ENCODE measurements around the gene TMEM91. TPM values are rescaled to one million over a fixed set of nuclear protein-coding genes. Genes with fewer than 3 reads are reported as not detected.

Gene TMEM91
- polyA plus RNA-seq, 1 of the 3 experiments (the other 2 are of a cell fraction): 5.7 TPM

DNA sequence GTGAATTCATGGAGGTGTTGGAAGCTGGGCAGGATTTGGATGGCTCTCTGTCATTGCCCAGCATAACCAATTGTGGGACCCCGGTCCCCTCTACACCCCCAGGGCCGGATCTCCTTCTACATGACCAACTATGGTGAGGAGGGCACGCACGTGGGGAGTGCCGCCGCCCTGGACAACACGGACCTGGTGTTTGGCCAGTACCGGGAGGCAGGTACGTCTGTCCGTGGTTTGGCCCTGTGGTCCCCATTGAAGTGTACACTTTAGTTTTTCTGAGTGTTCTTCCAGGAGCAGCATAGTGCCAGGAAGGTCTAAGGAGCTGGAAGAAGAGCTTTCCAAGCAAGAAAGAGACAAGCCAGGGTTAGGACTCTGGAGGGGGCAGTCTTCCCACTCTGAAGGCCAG is 37.6 kb downstream of the TMEM91 start:
- H3F3A ChIP-seq (replicated peaks; ENCODE audit: insufficient read depth): no peaks in the 10 kb centered on the region
- no peaks in the 10 kb centered on the region for H3K79me2 ChIP-seq (ENCODE audit: insufficient read depth)
- H2AFZ ChIP-seq (ENCODE audit: low read depth): no peak overlapping the region
- H3K9me2 ChIP-seq: no peaks in the 10 kb centered on the region
- ChIA-PET CTCF (no interaction called here), POLR2A (no interaction called here)
- H3K4me3 ChIP-seq (ENCODE audit: low read depth in 2 of 2, low read length in 1 of 2): no peak overlapping the region
- no peaks in the 10 kb centered on the region for H3K27me3 ChIP-seq (ENCODE audit: insufficient read depth)
- no peak overlapping the region for H3K27ac ChIP-seq (ENCODE audit: low read depth in 2 of 2, low read length in 1 of 2)
- TF ChIP-seq RXRA (IDR thresholded peaks at IDR 0.05; ENCODE audit: borderline replicate concordance, low read depth): no peak
- TF ChIP-seq, protein P1, sequence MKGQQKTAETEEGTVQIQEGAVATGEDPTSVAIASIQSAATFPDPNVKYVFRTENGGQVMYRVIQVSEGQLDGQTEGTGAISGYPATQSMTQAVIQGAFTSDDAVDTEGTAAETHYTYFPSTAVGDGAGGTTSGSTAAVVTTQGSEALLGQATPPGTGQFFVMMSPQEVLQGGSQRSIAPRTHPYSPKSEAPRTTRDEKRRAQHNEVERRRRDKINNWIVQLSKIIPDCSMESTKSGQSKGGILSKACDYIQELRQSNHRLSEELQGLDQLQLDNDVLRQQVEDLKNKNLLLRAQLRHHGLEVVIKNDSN (IDR thresholded peaks at IDR 0.05; ENCODE audit: borderline replicate concordance, low read depth): no peak
- TF ChIP-seq MEF2A (IDR thresholded peaks at IDR 0.05; ENCODE audit: borderline replicate concordance, low read depth): no peak
- 100% methylated on average over 1 of the region's 10 CpGs for WGBS (ENCODE audit: low lambda C conversion rate)
- peaks cover 0 to 12% of the 10 kb centered on the region in 2 experiments; a peak in 1 of 4 replicates for H3K4me1 ChIP-seq (ENCODE audit: control insufficient read depth in 1 of 2, insufficient read depth in 2 of 2, low read depth in 1 of 2, low read length in 1 of 2)
- no peak overlapping the region for H3K9ac ChIP-seq
- no peak overlapping the region for H3K4me2 ChIP-seq
- H3K36me3 ChIP-seq (replicated peaks in 1 of 2; ENCODE audit: control insufficient read depth in 1 of 2, insufficient read depth in 2 of 2, low read length in 1 of 2): peaks cover 0 to 24% of the 10 kb centered on the region in 2 experiments
- no peak for DNase-seq
- H3K9me3 ChIP-seq: no peaks in the 10 kb centered on the region
- no peaks in the 10 kb centered on the region for H4K20me1 ChIP-seq (ENCODE audit: insufficient read depth)

DNA sequence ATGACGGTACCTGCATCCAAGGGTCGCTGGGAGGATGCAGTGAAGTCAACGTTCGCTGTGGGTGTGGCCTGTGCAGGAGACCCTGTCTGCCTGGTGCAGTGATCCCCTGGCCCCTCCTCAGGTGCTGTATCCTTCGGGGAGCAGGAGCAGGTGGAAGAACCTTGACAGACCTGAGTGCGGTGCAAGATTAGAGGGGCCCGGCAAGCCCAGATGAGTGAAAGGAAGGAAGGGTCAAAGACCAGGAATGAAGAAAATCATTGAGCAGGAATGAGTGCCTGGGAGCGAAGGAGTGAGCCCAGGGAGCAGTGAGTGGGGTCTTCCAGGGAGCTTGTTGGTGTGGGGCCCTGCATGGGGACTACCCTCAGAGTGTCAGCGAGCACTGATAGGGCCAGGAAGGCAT is 38.1 kb downstream of the TMEM91 start:
- H3K9me2 ChIP-seq: no peaks in the 10 kb centered on the region
- WGBS (ENCODE audit: low lambda C conversion rate): 91% methylated on average over 9 of the region's 9 CpGs
- no peaks in the 10 kb centered on the region for H3F3A ChIP-seq (replicated peaks; ENCODE audit: insufficient read depth)
- H2AFZ ChIP-seq (ENCODE audit: low read depth): no peak overlapping the region
- TF ChIP-seq RFX5 (IDR thresholded peaks at IDR 0.05; ENCODE audit: low read length) (no peak), YY1 (IDR thresholded peaks at IDR 0.05; ENCODE audit: low read depth) (no peak), SMC3 (IDR thresholded peaks at IDR 0.05; ENCODE audit: low read depth, low read length) (no peak), TAF1 (IDR thresholded peaks at IDR 0.05; ENCODE audit: borderline replicate concordance, low read depth, low read length) (no peak), RCOR1 (IDR thresholded peaks at IDR 0.05; ENCODE audit: low read length) (no peak), MXI1 (IDR thresholded peaks at IDR 0.05; ENCODE audit: low read depth, low read length) (no peak), TEAD4 (IDR thresholded peaks at IDR 0.05; ENCODE audit: borderline replicate concordance, insufficient read depth) (no peak), SIN3A (IDR thresholded peaks at IDR 0.05; ENCODE audit: borderline replicate concordance, low read depth, low read length) (no peak), GATA2 (CRISPR knock-in tag; IDR thresholded peaks at IDR 0.05) (no peak), TCF12 (IDR thresholded peaks at IDR 0.05) (no peak), CHD2 (IDR thresholded peaks at IDR 0.05; ENCODE audit: low read length, partially characterized antibody) (no peak)
- TF ChIP-seq, protein P2, sequence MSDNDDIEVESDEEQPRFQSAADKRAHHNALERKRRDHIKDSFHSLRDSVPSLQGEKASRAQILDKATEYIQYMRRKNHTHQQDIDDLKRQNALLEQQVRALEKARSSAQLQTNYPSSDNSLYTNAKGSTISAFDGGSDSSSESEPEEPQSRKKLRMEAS (IDR thresholded peaks at IDR 0.05; ENCODE audit: low read depth): no peak
- TF ChIP-seq, protein P3, sequence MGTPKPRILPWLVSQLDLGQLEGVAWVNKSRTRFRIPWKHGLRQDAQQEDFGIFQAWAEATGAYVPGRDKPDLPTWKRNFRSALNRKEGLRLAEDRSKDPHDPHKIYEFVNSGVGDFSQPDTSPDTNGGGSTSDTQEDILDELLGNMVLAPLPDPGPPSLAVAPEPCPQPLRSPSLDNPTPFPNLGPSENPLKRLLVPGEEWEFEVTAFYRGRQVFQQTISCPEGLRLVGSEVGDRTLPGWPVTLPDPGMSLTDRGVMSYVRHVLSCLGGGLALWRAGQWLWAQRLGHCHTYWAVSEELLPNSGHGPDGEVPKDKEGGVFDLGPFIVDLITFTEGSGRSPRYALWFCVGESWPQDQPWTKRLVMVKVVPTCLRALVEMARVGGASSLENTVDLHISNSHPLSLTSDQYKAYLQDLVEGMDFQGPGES (IDR thresholded peaks at IDR 0.05; ENCODE audit: low read depth, low read length): no peak
- TF ChIP-seq, protein P4, sequence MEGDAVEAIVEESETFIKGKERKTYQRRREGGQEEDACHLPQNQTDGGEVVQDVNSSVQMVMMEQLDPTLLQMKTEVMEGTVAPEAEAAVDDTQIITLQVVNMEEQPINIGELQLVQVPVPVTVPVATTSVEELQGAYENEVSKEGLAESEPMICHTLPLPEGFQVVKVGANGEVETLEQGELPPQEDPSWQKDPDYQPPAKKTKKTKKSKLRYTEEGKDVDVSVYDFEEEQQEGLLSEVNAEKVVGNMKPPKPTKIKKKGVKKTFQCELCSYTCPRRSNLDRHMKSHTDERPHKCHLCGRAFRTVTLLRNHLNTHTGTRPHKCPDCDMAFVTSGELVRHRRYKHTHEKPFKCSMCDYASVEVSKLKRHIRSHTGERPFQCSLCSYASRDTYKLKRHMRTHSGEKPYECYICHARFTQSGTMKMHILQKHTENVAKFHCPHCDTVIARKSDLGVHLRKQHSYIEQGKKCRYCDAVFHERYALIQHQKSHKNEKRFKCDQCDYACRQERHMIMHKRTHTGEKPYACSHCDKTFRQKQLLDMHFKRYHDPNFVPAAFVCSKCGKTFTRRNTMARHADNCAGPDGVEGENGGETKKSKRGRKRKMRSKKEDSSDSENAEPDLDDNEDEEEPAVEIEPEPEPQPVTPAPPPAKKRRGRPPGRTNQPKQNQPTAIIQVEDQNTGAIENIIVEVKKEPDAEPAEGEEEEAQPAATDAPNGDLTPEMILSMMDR (IDR thresholded peaks at IDR 0.05): no peak
- TF ChIP-seq, protein P1 (IDR thresholded peaks at IDR 0.05; ENCODE audit: borderline replicate concordance, low read depth): no peak
- TF ChIP-seq, protein P5, sequence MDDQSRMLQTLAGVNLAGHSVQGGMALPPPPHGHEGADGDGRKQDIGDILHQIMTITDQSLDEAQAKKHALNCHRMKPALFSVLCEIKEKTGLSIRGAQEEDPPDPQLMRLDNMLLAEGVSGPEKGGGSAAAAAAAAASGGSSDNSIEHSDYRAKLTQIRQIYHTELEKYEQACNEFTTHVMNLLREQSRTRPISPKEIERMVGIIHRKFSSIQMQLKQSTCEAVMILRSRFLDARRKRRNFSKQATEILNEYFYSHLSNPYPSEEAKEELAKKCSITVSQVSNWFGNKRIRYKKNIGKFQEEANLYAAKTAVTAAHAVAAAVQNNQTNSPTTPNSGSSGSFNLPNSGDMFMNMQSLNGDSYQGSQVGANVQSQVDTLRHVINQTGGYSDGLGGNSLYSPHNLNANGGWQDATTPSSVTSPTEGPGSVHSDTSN (IDR thresholded peaks at IDR 0.05): no peak
- no peaks in the 10 kb centered on the region for H3K27me3 ChIP-seq (ENCODE audit: insufficient read depth)
- no peak overlapping the region for H3K4me2 ChIP-seq
- H3K9me3 ChIP-seq: no peaks in the 10 kb centered on the region
- H3K36me3 ChIP-seq (replicated peaks in 1 of 2; ENCODE audit: control insufficient read depth in 1 of 2, insufficient read depth in 2 of 2, low read length in 1 of 2): peaks cover 0 to 27% of the 10 kb centered on the region in 2 experiments
- DNase-seq: no peak
- CTCF ChIA-PET: no interaction called here
- no peak overlapping the region for H3K9ac ChIP-seq
- H3K4me1 ChIP-seq (ENCODE audit: control insufficient read depth in 1 of 2, insufficient read depth in 2 of 2, low read depth in 1 of 2, low read length in 1 of 2): peaks cover 0 to 12% of the 10 kb centered on the region in 2 experiments; a peak in 1 of 4 replicates
- no peaks in the 10 kb centered on the region for H4K20me1 ChIP-seq (ENCODE audit: insufficient read depth)
- POLR2A ChIA-PET: no interaction called here
- no peak overlapping the region for H3K27ac ChIP-seq (ENCODE audit: low read depth in 2 of 2, low read length in 1 of 2)
- H3K79me2 ChIP-seq (ENCODE audit: insufficient read depth): no peaks in the 10 kb centered on the region
- H3K4me3 ChIP-seq (ENCODE audit: low read depth in 2 of 2, low read length in 1 of 2): no peak overlapping the region

Measured in SK-N-SH (cell line).